DND-41 (cell line): ENCODE measurements around the gene FUS.

ENCODE experiments used
- ATAC-seq: fragments of 200-7000 bp; cut with Tn5 transposase; 3 replicates; pipeline ENCODE4 v1.9.1; 2021; ENCODE audit warnings: low read depth; ENCODE audit not compliant: insufficient read depth
- DNase-seq: peaks from one replicate; pipeline ENCODE4 v3.0.0-alpha.2; 2020
- H2AFZ ChIP-seq: 2 replicates; pipeline ENCODE4 v1.6.0; 2012; ENCODE audit warnings: low read depth, low read length
- H3K27ac ChIP-seq: 2 replicates; pipeline ENCODE4 v1.5.1; 2012; ENCODE audit warnings: low read length, inconsistent platforms
- H3K27me3 ChIP-seq: fragments of 200-600 bp; sonication (generic); 2 replicates; pipeline ENCODE4 v1.6.0; 2012; ENCODE audit warnings: low read length, mild to moderate bottlenecking, inconsistent platforms; ENCODE audit not compliant: insufficient read depth, poor library complexity
- H3K36me3 ChIP-seq: 2 replicates; pipeline ENCODE4 v1.5.1; 2012; ENCODE audit warnings: low read length, inconsistent platforms; ENCODE audit not compliant: insufficient read depth
- H3K4me1 ChIP-seq: 2 replicates; pipeline ENCODE4 v1.5.1; 2012; ENCODE audit warnings: mild to moderate bottlenecking, low read length; ENCODE audit not compliant: insufficient read depth
- H3K4me2 ChIP-seq: 2 replicates; pipeline ENCODE4 v1.6.0; 2012; ENCODE audit warnings: mild to moderate bottlenecking, moderate library complexity, low read length, inconsistent platforms; ENCODE audit not compliant: insufficient read depth
- H3K4me3 ChIP-seq, 2 experiments: fragments of 200-600 bp in 1 of 2; shearing (Covaris generic) in 1 of 2; 2 replicates each; pipeline ENCODE4 v1.5.1; 2012 to 2016; ENCODE audit warnings: inconsistent platforms in 2 of 2, low read length in 2 of 2, mild to moderate bottlenecking in 2 of 2, low read depth in 1 of 2, moderate library complexity in 1 of 2
- H3K79me2 ChIP-seq: 2 replicates; pipeline ENCODE4 v1.6.0; 2012; ENCODE audit warnings: low read length, inconsistent platforms; ENCODE audit not compliant: insufficient read depth
- H3K9ac ChIP-seq: 2 replicates; pipeline ENCODE4 v1.6.0; 2012; ENCODE audit warnings: low read depth, mild to moderate bottlenecking, inconsistent platforms, low read length, moderate library complexity
- H3K9me3 ChIP-seq: 2 replicates; pipeline ENCODE4 v1.5.1; 2012; ENCODE audit warnings: low read length, moderate library complexity, mild to moderate bottlenecking, inconsistent platforms; ENCODE audit not compliant: insufficient read depth, severe bottlenecking
- H4K20me1 ChIP-seq: 2 replicates; pipeline ENCODE4 v1.6.0; 2012; ENCODE audit warnings: low read length; ENCODE audit not compliant: insufficient read depth
- EZH2 ChIP-seq: IDR thresholded peaks from 3 replicates; pipeline ENCODE4 v1.6.1; 2012; ENCODE audit warnings: borderline replicate concordance, low read depth, mild to moderate bottlenecking, moderate library complexity, low read length, inconsistent platforms; ENCODE audit not compliant: severe bottlenecking
- TF ChIP-seq, protein P1 (sequence below): IDR thresholded peaks from 2 replicates; pipeline ENCODE4 v1.5.1; 2012; ENCODE audit warnings: borderline replicate concordance, low read length, moderate library complexity, mild to moderate bottlenecking; ENCODE audit not compliant: poor library complexity, severe bottlenecking; ENCODE audit errors: extremely low read depth

FUS gene

DNA sequence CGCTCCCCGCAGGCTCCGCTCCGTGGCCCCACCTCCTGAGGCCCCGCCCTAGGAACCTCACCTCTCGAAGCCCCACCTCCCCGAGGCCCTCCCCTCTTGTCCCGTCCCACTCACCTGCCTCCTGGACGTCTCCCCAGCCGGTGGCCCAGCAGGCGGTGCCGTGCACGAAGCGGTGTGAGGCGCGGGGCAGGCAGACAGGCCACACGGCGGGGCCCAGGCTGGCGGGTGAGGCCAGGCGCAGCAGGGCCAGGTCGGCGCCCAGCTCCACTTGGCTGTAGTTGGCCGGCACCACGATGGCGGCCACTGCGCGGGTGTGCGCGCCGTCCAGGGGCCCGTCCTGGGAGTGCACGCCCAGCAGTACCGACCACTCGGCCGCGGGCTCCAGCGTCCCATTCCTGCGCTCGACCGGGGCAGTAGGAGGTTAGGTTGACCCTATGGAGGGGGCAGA is 31.6 kb upstream of the FUS start:
- no peaks in the 10 kb centered on the region for H3K27me3 ChIP-seq
- no peaks in the 10 kb centered on the region for H3K4me1 ChIP-seq
- H3K9ac ChIP-seq: no peak overlapping the region
- TF ChIP-seq EZH2: no peak
- TF ChIP-seq, protein P1, sequence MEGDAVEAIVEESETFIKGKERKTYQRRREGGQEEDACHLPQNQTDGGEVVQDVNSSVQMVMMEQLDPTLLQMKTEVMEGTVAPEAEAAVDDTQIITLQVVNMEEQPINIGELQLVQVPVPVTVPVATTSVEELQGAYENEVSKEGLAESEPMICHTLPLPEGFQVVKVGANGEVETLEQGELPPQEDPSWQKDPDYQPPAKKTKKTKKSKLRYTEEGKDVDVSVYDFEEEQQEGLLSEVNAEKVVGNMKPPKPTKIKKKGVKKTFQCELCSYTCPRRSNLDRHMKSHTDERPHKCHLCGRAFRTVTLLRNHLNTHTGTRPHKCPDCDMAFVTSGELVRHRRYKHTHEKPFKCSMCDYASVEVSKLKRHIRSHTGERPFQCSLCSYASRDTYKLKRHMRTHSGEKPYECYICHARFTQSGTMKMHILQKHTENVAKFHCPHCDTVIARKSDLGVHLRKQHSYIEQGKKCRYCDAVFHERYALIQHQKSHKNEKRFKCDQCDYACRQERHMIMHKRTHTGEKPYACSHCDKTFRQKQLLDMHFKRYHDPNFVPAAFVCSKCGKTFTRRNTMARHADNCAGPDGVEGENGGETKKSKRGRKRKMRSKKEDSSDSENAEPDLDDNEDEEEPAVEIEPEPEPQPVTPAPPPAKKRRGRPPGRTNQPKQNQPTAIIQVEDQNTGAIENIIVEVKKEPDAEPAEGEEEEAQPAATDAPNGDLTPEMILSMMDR: no peak
- DNase-seq (no peak), ATAC-seq (no peak)
- H4K20me1 ChIP-seq: no peaks in the 10 kb centered on the region
- H3K4me2 ChIP-seq: no peak overlapping the region
- H3K4me3 ChIP-seq: no peak overlapping the region
- H3K9me3 ChIP-seq: no peaks in the 10 kb centered on the region
- H3K36me3 ChIP-seq: no peaks in the 10 kb centered on the region
- no peak overlapping the region for H3K27ac ChIP-seq
- H3K79me2 ChIP-seq: no peaks in the 10 kb centered on the region
- no peak overlapping the region for H2AFZ ChIP-seq

DNA sequence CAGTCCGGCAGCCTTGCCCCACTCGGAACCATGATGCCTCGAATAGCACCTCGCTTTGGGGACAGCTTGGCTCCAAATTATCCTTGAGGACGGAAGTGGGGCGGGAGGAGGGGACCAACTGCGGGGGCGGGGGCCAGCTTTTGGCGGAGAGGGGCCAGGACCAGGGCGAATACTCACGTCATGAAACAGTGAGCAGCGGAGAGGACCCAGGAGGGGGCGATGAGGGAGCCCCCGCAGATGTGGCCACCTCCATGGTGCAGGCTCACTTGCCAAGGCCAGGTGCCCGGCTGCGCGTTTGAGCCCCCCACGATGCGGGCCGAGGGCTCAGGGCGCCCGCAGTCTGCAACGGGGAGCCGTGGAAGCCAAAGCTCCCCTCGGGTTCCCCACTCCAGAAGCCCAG is 31.0 kb upstream of the FUS start:
- Histone ChIP-seq H4K20me1 (no peaks in the 10 kb centered on the region), H3K4me1 (no peaks in the 10 kb centered on the region), H3K4me2 (no peak overlapping the region), H3K9me3 (no peaks in the 10 kb centered on the region), H3K27me3 (no peaks in the 10 kb centered on the region), H3K36me3 (no peaks in the 10 kb centered on the region), H3K4me3 (no peak overlapping the region), H3K9ac (no peak overlapping the region), H2AFZ (no peak overlapping the region), H3K79me2 (no peaks in the 10 kb centered on the region), H3K27ac (no peak overlapping the region)
- no peak for ATAC-seq
- DNase-seq: no peak
- no peak for TF ChIP-seq EZH2
- TF ChIP-seq, protein P1: no peak

DNA sequence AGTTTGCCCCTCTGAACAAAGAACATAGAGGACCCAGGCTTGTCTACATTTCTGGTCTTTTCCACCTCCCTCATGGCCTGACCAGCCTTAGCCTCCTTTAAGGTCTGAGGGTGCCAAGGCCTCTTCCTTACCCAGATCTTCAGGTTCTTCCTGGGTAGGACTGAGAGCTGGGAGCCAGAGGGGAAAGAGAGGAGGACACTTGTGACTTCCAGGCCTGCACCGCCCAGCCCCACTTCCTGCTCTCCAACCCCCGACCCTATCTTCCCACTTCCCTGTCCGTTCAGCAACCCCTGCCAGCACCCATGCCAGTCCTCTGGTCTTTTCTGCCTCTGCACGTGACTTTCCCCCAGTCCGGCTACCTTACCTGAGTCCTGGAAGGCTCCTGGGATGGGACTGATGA is 30.6 kb upstream of the FUS start:
- DNase-seq (no peak), ATAC-seq (no peak)
- Histone ChIP-seq H3K9me3 (no peaks in the 10 kb centered on the region), H3K4me3 (no peak overlapping the region), H3K27ac (no peak overlapping the region), H2AFZ (no peak overlapping the region), H4K20me1 (no peaks in the 10 kb centered on the region), H3K79me2 (no peaks in the 10 kb centered on the region), H3K9ac (no peak overlapping the region), H3K4me2 (no peak overlapping the region), H3K36me3 (no peaks in the 10 kb centered on the region), H3K4me1 (no peaks in the 10 kb centered on the region), H3K27me3 (no peaks in the 10 kb centered on the region)
- no peak for TF ChIP-seq EZH2
- TF ChIP-seq, protein P1: no peak
